Liver (tissue), 9 donors: Measurements from ENCODE around the gene PHLPP1. TPM values are rescaled to one million over a fixed set of nuclear protein-coding genes. Genes with fewer than 3 reads are reported as not detected.

Experiments
- DNase-seq: peaks from one replicate; pipeline ENCODE4 v3.0.0-alpha.2; 2017; ENCODE audit warnings: low spot score
- H3K27ac ChIP-seq, 2 donors: one replicate each; pipeline ENCODE4 v1.7.0; 2013; ENCODE audit warnings: inconsistent platforms in 2 of 2, low read length in 2 of 2, control low read depth in 1 of 2, low read depth in 1 of 2, mild to moderate bottlenecking in 1 of 2
- H3K27me3 ChIP-seq, 4 donors: one replicate each; pipeline versions ENCODE4 v1.6.1 to v1.7.0; 2013; ENCODE audit warnings: low read length in 3 of 4, inconsistent platforms in 1 of 4, mild to moderate bottlenecking in 1 of 4, moderate library complexity in 1 of 4; ENCODE audit not compliant: control insufficient read depth in 4 of 4, insufficient read depth in 4 of 4
- H3K36me3 ChIP-seq, 4 donors: one replicate each; pipeline versions ENCODE4 v1.6.1 to v1.7.0; 2013; ENCODE audit warnings: low read length in 3 of 4, mild to moderate bottlenecking in 3 of 4, low read depth in 1 of 4, moderate library complexity in 1 of 4; ENCODE audit not compliant: control insufficient read depth in 4 of 4, insufficient read depth in 3 of 4
- H3K4me1 ChIP-seq, 4 donors: one replicate each; pipeline versions ENCODE4 v1.6.1 to v1.7.0; 2013; ENCODE audit warnings: low read length in 3 of 4, mild to moderate bottlenecking in 3 of 4, moderate library complexity in 1 of 4; ENCODE audit not compliant: control insufficient read depth in 4 of 4, insufficient read depth in 4 of 4
- H3K4me3 ChIP-seq, 3 donors: one replicate each; pipeline versions ENCODE4 v1.6.1 to v1.7.0; 2013; ENCODE audit warnings: low read length in 3 of 3, control low read depth in 1 of 3, low read depth in 1 of 3, mild to moderate bottlenecking in 1 of 3
- H3K9ac ChIP-seq, 2 donors: one replicate each; pipeline ENCODE4 v1.7.0; 2013; ENCODE audit warnings: low read length in 2 of 2, mild to moderate bottlenecking in 2 of 2, moderate library complexity in 2 of 2, control low read depth in 1 of 2, low read depth in 1 of 2
- H3K9me3 ChIP-seq, 4 donors: one replicate each; pipeline versions ENCODE4 v1.6.1 to v1.7.0; 2013; ENCODE audit warnings: low read length in 3 of 4; ENCODE audit not compliant: control insufficient read depth in 4 of 4
- ATF3 ChIP-seq: IDR thresholded peaks from 2 replicates; pipeline ENCODE4 v1.6.1; 2016; ENCODE audit warnings: antibody characterized with exemption
- CTCF ChIP-seq: fragments of 150-350 bp; IDR thresholded peaks from 2 replicates; pipeline ENCODE4 v1.5.1; 2017; ENCODE audit warnings: improper control_type of control experiment, low read depth, low read length; ENCODE audit not compliant: missing input control
- EGR1 ChIP-seq, 2 donors: IDR thresholded peaks; 2 replicates each; pipeline ENCODE4 v1.6.1; 2016 to 2018; ENCODE audit warnings: antibody characterized with exemption in 2 of 2, low read depth in 2 of 2
- FOXA1 ChIP-seq: IDR thresholded peaks from 2 replicates; pipeline ENCODE4 v1.6.1; 2016; ENCODE audit warnings: antibody characterized with exemption
- FOXA2 ChIP-seq: IDR thresholded peaks from 2 replicates; pipeline ENCODE4 v1.6.1; 2016; ENCODE audit warnings: antibody characterized with exemption
- GABPA ChIP-seq, 2 donors: IDR thresholded peaks in 1 of 2; conservative IDR thresholded peaks in 1 of 2; 2 replicates each; pipeline ENCODE4 v1.6.1; 2016; ENCODE audit warnings: antibody characterized with exemption in 2 of 2, mild to moderate bottlenecking in 1 of 2, moderate library complexity in 1 of 2
- HNF4A ChIP-seq, 2 donors: conservative IDR thresholded peaks; 2 replicates each; pipeline ENCODE4 v1.6.1; 2016; ENCODE audit warnings: antibody characterized with exemption in 2 of 2, mild to moderate bottlenecking in 2 of 2
- HNF4G ChIP-seq: IDR thresholded peaks from 2 replicates; pipeline ENCODE4 v1.6.1; 2016; ENCODE audit warnings: antibody characterized with exemption
- JUND ChIP-seq, 2 donors: IDR thresholded peaks; 2 replicates each; pipeline ENCODE4 v1.6.1; 2016; ENCODE audit warnings: antibody characterized with exemption in 2 of 2
- MAX ChIP-seq: IDR thresholded peaks from 2 replicates; pipeline ENCODE4 v1.6.1; 2016; ENCODE audit warnings: antibody characterized with exemption
- NR2F2 ChIP-seq: IDR thresholded peaks from 2 replicates; pipeline ENCODE4 v1.6.1; 2016; ENCODE audit warnings: antibody characterized with exemption
- RAD21 ChIP-seq, 2 donors: IDR thresholded peaks; 2 replicates each; pipeline ENCODE4 v1.6.1; 2016; ENCODE audit warnings: antibody characterized with exemption in 2 of 2, mild to moderate bottlenecking in 2 of 2
- REST ChIP-seq: IDR thresholded peaks from 2 replicates; pipeline ENCODE4 v1.6.1; 2016; ENCODE audit warnings: antibody characterized with exemption, mild to moderate bottlenecking
- RXRA ChIP-seq, 2 donors: IDR thresholded peaks; 2 replicates each; pipeline ENCODE4 v1.6.1; 2017 to 2018; ENCODE audit warnings: antibody characterized with exemption in 2 of 2, mild to moderate bottlenecking in 1 of 2
- SP1 ChIP-seq: IDR thresholded peaks from 2 replicates; pipeline ENCODE4 v1.6.1; 2018; ENCODE audit warnings: antibody characterized with exemption, mild to moderate bottlenecking
- YY1 ChIP-seq: IDR thresholded peaks from 2 replicates; pipeline ENCODE4 v1.6.1; 2016; ENCODE audit warnings: antibody characterized with exemption, mild to moderate bottlenecking
- ZBTB33 ChIP-seq: IDR thresholded peaks from 2 replicates; pipeline ENCODE4 v1.6.1; 2016; ENCODE audit warnings: antibody characterized with exemption
- WGBS: extraction: QIAGEN DNeasy Blood & Tissue Kit; methylation state at CpG from one replicate; pipeline ENCODE4 v1.1.7; 2013; 5-methylcytosine and 5-hydroxymethylcytosine counted together
- polyA plus RNA-seq, 2 donors: library from polyadenylated mRNA; stranded (reverse) in 1 of 2; unstranded in 1 of 2; fragments of 200-250 nt in 1 of 2; fragments of >200 nt in 1 of 2; fragmentation: Nextera tagmentation in 1 of 2; extraction: Ambion mirVana in 1 of 2; gene quantifications; one replicate each; pipeline versions ENCODE4 v1.2.1 to v1.2.3, GENCODE V29; 2013 to 2015
- total RNA-seq, 2 donors: library from RNA; depleted of rRNA; stranded (reverse); fragments of >200 nt; gene quantifications; one replicate each; pipeline ENCODE4 v1.2.3, GENCODE V29; 2014
- donor health status: healthy.
- donor health status: healthy.
- donor health status: healthy.
- donor health status: healthy.
- donor health status: healthy.

The PHLPP1 gene
- total and polyA plus RNA-seq, 4 donors = 4.2 to 14.5 (median 8.6) TPM

GRCh38 chr18:62976227-62976626, 260.9 kb downstream of the PHLPP1 start:
- no peak overlapping the region for H3K4me3 ChIP-seq
- no peak for TF ChIP-seq FOXA2
- no peak for TF ChIP-seq JUND (IDR thresholded peaks at IDR 0.05)
- no peak for TF ChIP-seq CTCF
- TF ChIP-seq HNF4A (conservative IDR thresholded peaks at IDR 0.05) = no peak
- no peak for TF ChIP-seq HNF4G
- TF ChIP-seq EGR1 (IDR thresholded peaks at IDR 0.05; ENCODE audit: low read depth in 2 of 2) = no peak
- no peak for TF ChIP-seq GABPA (IDR thresholded peaks at IDR 0.05 in 1 of 2, conservative IDR thresholded peaks at IDR 0.05 in 1 of 2)
- no peak for TF ChIP-seq ZBTB33
- TF ChIP-seq SP1 = no peak
- TF ChIP-seq RXRA (IDR thresholded peaks at IDR 0.05) = no peak
- TF ChIP-seq FOXA1 = no peak
- peaks cover 0 to 3% (median 1%) of the 10 kb centered on the region in 4 donors for H3K4me1 ChIP-seq
- H3K36me3 ChIP-seq = peaks cover 4 to 41% (median 27%) of the 10 kb centered on the region in 4 donors
- WGBS = 78% methylated on average over 5 of the region's 5 CpGs
- DNase-seq = no peak
- no peak overlapping the region for H3K27ac ChIP-seq
- H3K27me3 ChIP-seq = no peaks in the 10 kb centered on the region
- H3K9me3 ChIP-seq = no peaks in the 10 kb centered on the region
- H3K9ac ChIP-seq = no peak overlapping the region

GRCh38 chr18:62977512-62977911, 262.2 kb downstream of the PHLPP1 start:
- H3K36me3 ChIP-seq = peaks cover 4 to 39% (median 24%) of the 10 kb centered on the region in 4 donors

GRCh38 chr18:62978251-62979049, 263.1 kb downstream of the PHLPP1 start:
- WGBS = 96% methylated on average over 42 of the region's 42 CpGs
- Histone ChIP-seq H3K27me3 (no peaks in the 10 kb centered on the region), H3K9me3 (no peaks in the 10 kb centered on the region), H3K27ac (no peak overlapping the region), H3K4me1 (peaks cover 0 to 12% (median 5%) of the 10 kb centered on the region in 4 donors), H3K9ac (no peak overlapping the region), H3K36me3 (peaks cover 4 to 33% (median 20%) of the 10 kb centered on the region in 4 donors), H3K4me3 (no peak overlapping the region)
- DNase-seq = no peak
- no peak for TF ChIP-seq HNF4G
- TF ChIP-seq REST = no peak
- TF ChIP-seq FOXA1 = no peak
- no peak for TF ChIP-seq ATF3
- TF ChIP-seq RXRA (IDR thresholded peaks at IDR 0.05) = no peak
- no peak for TF ChIP-seq ZBTB33
- TF ChIP-seq NR2F2 = no peak
- no peak for TF ChIP-seq MAX
- TF ChIP-seq RAD21 (IDR thresholded peaks at IDR 0.05) = no peak
- no peak for TF ChIP-seq HNF4A (conservative IDR thresholded peaks at IDR 0.05)
- TF ChIP-seq FOXA2 = no peak

More at GRCh38 chr18:62977512-62977911, 262.2 kb downstream of the PHLPP1 start:
- H3K4me1 ChIP-seq = peaks cover 0 to 9% (median 3%) of the 10 kb centered on the region in 4 donors
- 95% methylated on average over 4 of the region's 4 CpGs for WGBS
- H3K9ac ChIP-seq = no peak overlapping the region
- no peaks in the 10 kb centered on the region for H3K9me3 ChIP-seq
- DNase-seq = no peak
- TF ChIP-seq YY1 (no peak), SP1 (no peak), RXRA (IDR thresholded peaks at IDR 0.05) (no peak)
- no peaks in the 10 kb centered on the region for H3K27me3 ChIP-seq
- no peak overlapping the region for H3K27ac ChIP-seq
- H3K4me3 ChIP-seq = no peak overlapping the region
